A172 (cell line): ENCODE data around the gene TRIM8. TPM values are rescaled to one million over a fixed set of nuclear protein-coding genes. Genes with fewer than 3 reads are reported as not detected.
A peak's percentile ranks its signal among the peaks of the same experiment; 100 is the strongest.
"Not testable (repeated sequence)": the region's sequence is repeated elsewhere in the genome, so short reads cannot be mapped to it uniquely, and the experiment has no call there.

Experiments
- DNase-seq: peaks from one replicate; pipeline ENCODE4 v3.0.0-alpha.2; 2015; ENCODE audit warnings: low spot score
- total RNA-seq: library from RNA; depleted of rRNA; stranded (reverse); fragments of >200 nt; shearing (Covaris generic); gene quantifications from 2 replicates; pipeline ENCODE4 v1.2.3, GENCODE V29; 2014

TRIM8 gene
- total RNA-seq, 1 experiment from 2014 or later, result 68.3 TPM

GRCh38 chr10:102670065-102670670, 25.9 kb downstream of the TRIM8 start:
- DNase-seq, result no peak

- no peak for DNase-seq
Observed at GRCh38 chr10:102670871-102671434, 26.7 kb downstream of the TRIM8 start.

GRCh38 chr10:102673236-102673818, 29.0 kb downstream of the TRIM8 start:
- no peak for DNase-seq

GRCh38 chr10:102673819-102674511, 29.7 kb downstream of the TRIM8 start:
- DNase-seq, result peak; percentile 55

- DNase-seq, result no peak
Observed at GRCh38 chr10:102674566-102674965, 30.3 kb downstream of the TRIM8 start.

- no peak for DNase-seq
Observed at GRCh38 chr10:102675011-102675665, 30.9 kb downstream of the TRIM8 start.

GRCh38 chr10:102675666-102676533, 31.6 kb downstream of the TRIM8 start:
- peak; percentile 66 for DNase-seq

GRCh38 chr10:102676534-102677315, 32.4 kb downstream of the TRIM8 start:
- DNase-seq, result no peak

GRCh38 chr10:102677331-102678067, 33.2 kb downstream of the TRIM8 start:
- no peak for DNase-seq

- no peak for DNase-seq
Observed at GRCh38 chr10:102678068-102678400, 33.8 kb downstream of the TRIM8 start.

- peak; percentile 49 for DNase-seq
Observed at GRCh38 chr10:102678842-102679289, 34.6 kb downstream of the TRIM8 start.

GRCh38 chr10:102679596-102679995, 35.3 kb downstream of the TRIM8 start:
- no peak for DNase-seq

GRCh38 chr10:102681696-102682095, 37.4 kb downstream of the TRIM8 start:
- no peak for DNase-seq

- DNase-seq, result no peak
Observed at GRCh38 chr10:102682416-102682815, 38.1 kb downstream of the TRIM8 start.

- DNase-seq, result no peak
Observed at GRCh38 chr10:102682981-102683380, 38.7 kb downstream of the TRIM8 start.

GRCh38 chr10:102683736-102684135, 39.5 kb downstream of the TRIM8 start:
- DNase-seq, result no peak

GRCh38 chr10:102691285-102692066, 47.2 kb downstream of the TRIM8 start:
- DNase-seq, result no peak

GRCh38 chr10:102695401-102695800, 51.1 kb downstream of the TRIM8 start:
- not testable (repeated sequence) for DNase-seq

- DNase-seq, result no peak
Observed at GRCh38 chr10:102696736-102697135, 52.5 kb downstream of the TRIM8 start.
